Measurements from ENCODE around the gene CES3. TPM values are rescaled to one million over a fixed set of nuclear protein-coding genes. Genes with fewer than 3 reads are reported as not detected.
A peak's percentile ranks its signal among the peaks of the same experiment; 100 is the strongest.

Gene CES3
- total RNA-seq, 1 experiment from 2014 or later: 1.9 TPM

- DNase-seq: no peak
- H3K36me3 ChIP-seq: no peaks in the 10 kb centered on the region
These were observed 40.7 kb downstream of the CES3 start for GRCh38 chr16:67001726-67002125.

DNA sequence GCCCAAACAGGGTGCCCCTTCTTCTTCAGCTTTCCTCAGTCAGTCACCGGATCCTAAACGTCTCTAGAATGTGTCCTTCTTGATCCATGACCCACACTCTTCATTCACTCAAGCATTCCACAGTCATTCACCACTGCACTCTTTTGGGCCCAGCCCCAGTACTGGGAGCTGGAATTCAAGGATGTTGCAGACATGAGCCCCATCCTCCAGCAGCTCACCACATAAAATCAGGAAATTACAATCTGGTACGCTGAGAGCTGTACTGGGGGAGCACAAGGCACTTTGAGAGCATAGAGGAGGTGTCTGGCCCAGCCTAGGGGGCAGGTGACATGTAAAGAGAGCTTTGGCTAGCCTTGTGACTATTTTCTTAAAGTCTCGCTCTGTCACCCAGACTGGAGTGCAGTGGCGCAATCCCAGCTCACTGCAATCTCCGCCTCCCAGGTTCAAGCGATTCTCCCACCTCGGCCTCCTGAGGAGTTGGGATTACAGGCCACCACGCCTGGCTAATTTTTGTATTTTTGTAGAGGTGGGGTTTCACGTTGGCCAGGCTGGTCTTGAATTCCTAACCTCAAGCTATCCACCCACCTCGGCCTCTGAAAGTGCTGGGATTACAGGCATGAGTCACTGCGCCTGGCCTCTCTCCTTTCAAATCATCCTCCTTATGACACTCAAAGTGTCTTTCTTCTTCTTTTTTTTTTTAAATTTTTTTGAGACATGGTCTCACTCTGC is 46.0 kb downstream of the CES3 start:
- H3K4me3 ChIP-seq: no peak overlapping the region
- H3K27me3 ChIP-seq: no peaks in the 10 kb centered on the region
- H3K36me3 ChIP-seq: no peaks in the 10 kb centered on the region
- H3K9me3 ChIP-seq: no peaks in the 10 kb centered on the region
- DNase-seq: no peak

More at GRCh38 chr16:67001726-67002125, 40.7 kb downstream of the CES3 start:
- no peaks in the 10 kb centered on the region for H3K9me3 ChIP-seq
- H3K27me3 ChIP-seq: no peaks in the 10 kb centered on the region
- H3K4me3 ChIP-seq: no peak overlapping the region

- H3K4me3 ChIP-seq: no peak overlapping the region
These were observed 48.1 kb downstream of the CES3 start for GRCh38 chr16:67009158-67009557.

DNA sequence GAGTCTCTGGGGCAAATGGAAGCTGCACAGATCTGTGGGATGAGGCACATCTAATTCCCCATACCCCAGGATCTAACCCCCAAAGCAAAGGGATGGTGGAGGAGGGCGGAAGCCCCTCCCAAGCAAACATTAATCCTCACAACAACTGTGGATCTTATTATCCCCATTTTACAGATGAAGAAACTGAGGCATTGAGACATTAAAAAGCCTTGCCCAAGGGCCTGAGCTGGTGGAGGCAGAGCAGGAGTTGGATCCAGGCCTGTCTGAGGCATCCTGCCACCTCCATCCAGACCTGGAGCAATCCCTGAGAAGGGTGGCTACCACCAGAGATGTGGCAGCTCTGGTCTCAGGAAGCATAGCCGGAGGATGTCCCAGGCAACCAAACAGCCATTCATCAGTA is 50.2 kb downstream of the CES3 start:
- no peaks in the 10 kb centered on the region for H3K27me3 ChIP-seq
- no peaks in the 10 kb centered on the region for H3K9me3 ChIP-seq
- no peak for DNase-seq
- no peaks in the 10 kb centered on the region for H3K36me3 ChIP-seq
- H3K4me3 ChIP-seq: no peak overlapping the region

More at GRCh38 chr16:67009158-67009557, 48.1 kb downstream of the CES3 start:
- Histone ChIP-seq H3K27me3 (no peaks in the 10 kb centered on the region), H3K36me3 (no peaks in the 10 kb centered on the region), H3K9me3 (no peaks in the 10 kb centered on the region)
- DNase-seq: no peak

GRCh38 chr16:67013233-67013822 is 52.3 kb downstream of the CES3 start:
- Histone ChIP-seq H3K27me3 (no peaks in the 10 kb centered on the region), H3K9me3 (no peaks in the 10 kb centered on the region), H3K36me3 (no peaks in the 10 kb centered on the region), H3K4me3 (no peak overlapping the region)
- no peak for DNase-seq

DNA sequence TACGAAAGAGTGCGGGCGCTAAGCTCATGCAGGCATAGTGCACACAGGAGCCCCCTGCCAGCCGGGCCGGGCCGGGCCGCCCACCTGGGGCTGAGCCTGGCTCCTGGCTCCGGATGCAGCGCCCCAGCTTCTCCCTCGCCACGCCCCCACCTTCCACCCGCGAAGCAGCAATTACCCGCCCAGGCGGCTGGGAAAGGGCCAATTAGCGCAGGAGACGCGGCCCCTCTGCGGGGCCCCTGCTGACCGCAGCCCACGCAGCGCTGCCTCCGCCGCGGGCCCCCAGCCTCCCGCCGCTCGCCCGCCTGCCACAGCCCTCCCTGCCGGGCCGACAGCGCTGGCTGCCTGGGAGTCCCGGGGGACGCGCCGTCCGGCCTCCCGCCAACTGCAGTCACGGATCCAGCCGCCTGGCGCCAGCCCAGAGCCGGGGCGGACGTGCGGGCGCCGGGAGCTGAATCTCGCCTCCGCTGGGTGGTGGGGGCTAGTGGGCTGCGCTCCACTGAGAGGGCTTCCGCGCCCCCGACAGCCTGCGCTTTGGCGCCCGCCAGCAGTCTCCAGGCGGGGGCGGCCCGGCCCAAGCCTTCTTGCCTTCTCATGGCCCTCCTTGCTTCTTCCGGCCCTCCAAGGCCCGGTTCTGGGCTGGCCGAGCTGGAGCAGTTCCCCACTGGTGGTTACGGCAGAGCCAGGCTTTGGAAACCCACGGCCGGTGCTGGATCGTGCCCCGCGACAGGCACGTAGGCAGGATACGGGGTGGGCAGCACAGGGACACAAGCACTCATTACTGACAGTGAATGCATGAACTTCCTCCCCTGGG is 53.0 kb downstream of the CES3 start:
- Histone ChIP-seq H3K36me3 (no peaks in the 10 kb centered on the region), H3K9me3 (no peaks in the 10 kb centered on the region), H3K4me3 (no peak overlapping the region; the same call in 1 of the 2 replicates), H3K27me3 (no peaks in the 10 kb centered on the region)
- peak; percentile 63 for DNase-seq

- no peak for DNase-seq
- Histone ChIP-seq H3K36me3 (no peaks in the 10 kb centered on the region), H3K9me3 (no peaks in the 10 kb centered on the region), H3K4me3 (no peak overlapping the region), H3K27me3 (no peaks in the 10 kb centered on the region)
These were observed 53.7 kb downstream of the CES3 start for GRCh38 chr16:67014634-67015312.

DNA sequence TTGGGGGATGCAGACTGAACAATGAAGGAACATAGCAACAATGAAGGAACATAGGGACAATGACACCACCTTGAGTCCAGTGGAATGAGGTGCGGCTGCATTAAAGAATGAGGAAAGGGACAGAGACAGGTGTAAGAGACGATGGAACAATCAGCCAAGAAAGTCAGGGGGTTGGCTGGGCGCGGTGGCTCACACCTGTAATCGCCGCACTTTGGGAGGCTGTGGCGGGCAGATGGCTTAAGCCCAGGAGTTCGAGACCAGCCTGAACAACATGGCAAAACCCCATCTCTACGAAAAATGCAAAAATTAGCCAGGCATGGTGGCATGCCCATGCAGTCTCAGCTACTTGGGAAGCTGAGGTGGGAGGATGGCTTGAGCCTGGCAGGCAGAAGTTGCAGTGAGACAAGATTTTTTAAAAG is 54.3 kb downstream of the CES3 start:
- Histone ChIP-seq H3K36me3 (no peaks in the 10 kb centered on the region), H3K27me3 (no peaks in the 10 kb centered on the region), H3K4me3 (no peak overlapping the region), H3K9me3 (no peaks in the 10 kb centered on the region)
- no peak for DNase-seq

GRCh38 chr16:67016143-67016542 is 55.1 kb downstream of the CES3 start:
- Histone ChIP-seq H3K27me3 (no peaks in the 10 kb centered on the region), H3K9me3 (no peaks in the 10 kb centered on the region), H3K4me3 (no peak overlapping the region), H3K36me3 (no peaks in the 10 kb centered on the region)
- DNase-seq: no peak

GRCh38 chr16:67016681-67017420 is 55.8 kb downstream of the CES3 start:
- no peaks in the 10 kb centered on the region for H3K36me3 ChIP-seq
- H3K4me3 ChIP-seq: no peak overlapping the region
- no peaks in the 10 kb centered on the region for H3K27me3 ChIP-seq
- no peak for DNase-seq
- H3K9me3 ChIP-seq: no peaks in the 10 kb centered on the region

DNA sequence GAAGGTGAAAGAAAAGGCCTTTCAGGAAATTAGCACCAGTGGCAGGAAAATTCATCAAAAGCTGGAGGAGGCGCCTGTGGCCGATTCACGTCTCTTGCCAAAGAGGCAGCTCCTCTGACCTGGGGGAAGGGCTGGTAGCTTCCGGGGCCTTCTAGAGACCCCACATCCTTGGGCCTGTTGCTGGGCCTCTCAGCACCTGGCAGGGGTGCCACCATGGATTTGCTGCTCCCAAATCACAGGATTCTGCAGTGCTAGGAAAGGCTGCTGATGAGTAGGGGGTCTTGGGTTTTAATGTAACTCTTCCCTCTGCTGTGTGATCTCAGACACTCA is 56.3 kb downstream of the CES3 start:
- H3K36me3 ChIP-seq: no peaks in the 10 kb centered on the region
- H3K4me3 ChIP-seq: no peak overlapping the region
- no peaks in the 10 kb centered on the region for H3K27me3 ChIP-seq
- DNase-seq: no peak
- H3K9me3 ChIP-seq: no peaks in the 10 kb centered on the region

DNA sequence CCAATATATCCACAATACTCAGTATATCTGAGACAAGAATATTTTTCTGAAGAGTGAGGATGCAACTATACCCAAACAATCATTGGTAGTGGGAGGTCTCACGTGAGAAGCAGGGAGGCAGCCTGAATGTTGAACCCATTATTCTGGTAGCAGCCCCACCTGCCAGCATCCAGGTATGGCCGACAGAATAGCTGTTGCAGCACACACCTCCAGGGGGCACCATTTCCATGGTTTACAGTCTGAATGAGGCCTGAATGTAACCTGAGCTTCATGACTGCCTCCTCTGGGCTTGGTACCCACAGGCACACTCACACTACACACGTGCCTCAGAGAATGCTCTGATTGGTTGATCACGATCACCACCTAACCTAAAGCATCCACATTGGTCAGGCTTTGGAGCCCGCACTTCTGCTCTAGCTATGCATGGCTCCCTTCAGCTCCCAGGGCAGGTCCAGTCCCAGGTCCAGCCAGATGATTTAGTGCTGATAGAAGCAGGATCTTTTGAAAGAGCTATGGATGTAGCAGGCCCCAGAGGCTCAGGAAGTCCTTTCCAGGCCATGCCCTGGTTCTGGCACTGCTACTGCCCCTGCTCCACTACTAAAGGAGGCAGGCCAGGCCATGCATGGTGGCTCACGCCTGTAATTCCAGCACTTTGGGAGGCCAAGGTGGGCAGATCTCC is 56.9 kb downstream of the CES3 start:
- DNase-seq: peak; percentile 75
- no peaks in the 10 kb centered on the region for H3K9me3 ChIP-seq
- H3K27me3 ChIP-seq: no peaks in the 10 kb centered on the region
- H3K36me3 ChIP-seq: no peaks in the 10 kb centered on the region
- H3K4me3 ChIP-seq: no peak overlapping the region

DNA sequence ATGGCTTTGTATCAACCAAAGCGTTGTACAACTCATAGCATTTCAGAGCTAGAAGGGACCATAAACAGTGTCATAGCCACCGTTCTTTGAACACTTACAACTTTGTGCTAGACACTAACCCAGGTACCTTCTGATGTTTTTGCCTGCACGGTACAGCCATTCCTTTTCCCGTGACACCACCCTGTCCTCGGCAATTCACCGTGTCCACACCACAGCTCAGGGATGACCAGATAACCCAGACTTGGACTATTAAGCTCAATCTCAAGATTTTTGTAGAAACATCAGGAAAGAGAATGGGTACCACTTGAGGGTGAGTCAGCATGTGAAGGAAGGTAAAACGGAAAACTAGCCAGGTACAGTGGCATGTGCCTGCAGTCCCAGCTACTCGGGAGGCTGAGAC is 58.1 kb downstream of the CES3 start:
- DNase-seq: no peak
- H3K27me3 ChIP-seq: no peaks in the 10 kb centered on the region
- H3K36me3 ChIP-seq: no peaks in the 10 kb centered on the region
- no peaks in the 10 kb centered on the region for H3K9me3 ChIP-seq
- H3K4me3 ChIP-seq: no peak overlapping the region

DNA sequence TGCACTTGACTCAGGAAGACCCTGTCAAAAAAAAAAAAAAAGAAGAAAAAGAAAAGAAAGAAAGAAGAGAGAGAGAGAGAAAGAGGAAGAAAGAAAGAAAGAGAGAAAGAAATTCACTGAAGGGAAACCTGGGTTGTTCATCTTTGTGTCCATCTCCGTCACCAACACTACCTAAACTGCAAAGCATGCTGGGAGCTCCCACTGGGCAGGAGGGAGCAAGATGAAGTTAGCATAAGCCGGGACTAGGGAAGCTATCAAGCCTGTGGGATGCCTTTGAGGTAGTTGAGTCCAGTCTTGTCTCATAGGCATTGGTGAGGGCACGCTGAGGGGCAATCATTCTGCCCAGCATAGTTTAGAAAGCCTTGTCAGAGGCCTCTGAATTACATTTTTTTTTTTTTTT is 60.3 kb downstream of the CES3 start:
- DNase-seq: no peak
- Histone ChIP-seq H3K27me3 (no peaks in the 10 kb centered on the region), H3K9me3 (no peaks in the 10 kb centered on the region), H3K36me3 (no peaks in the 10 kb centered on the region), H3K4me3 (no peak overlapping the region)

DNA sequence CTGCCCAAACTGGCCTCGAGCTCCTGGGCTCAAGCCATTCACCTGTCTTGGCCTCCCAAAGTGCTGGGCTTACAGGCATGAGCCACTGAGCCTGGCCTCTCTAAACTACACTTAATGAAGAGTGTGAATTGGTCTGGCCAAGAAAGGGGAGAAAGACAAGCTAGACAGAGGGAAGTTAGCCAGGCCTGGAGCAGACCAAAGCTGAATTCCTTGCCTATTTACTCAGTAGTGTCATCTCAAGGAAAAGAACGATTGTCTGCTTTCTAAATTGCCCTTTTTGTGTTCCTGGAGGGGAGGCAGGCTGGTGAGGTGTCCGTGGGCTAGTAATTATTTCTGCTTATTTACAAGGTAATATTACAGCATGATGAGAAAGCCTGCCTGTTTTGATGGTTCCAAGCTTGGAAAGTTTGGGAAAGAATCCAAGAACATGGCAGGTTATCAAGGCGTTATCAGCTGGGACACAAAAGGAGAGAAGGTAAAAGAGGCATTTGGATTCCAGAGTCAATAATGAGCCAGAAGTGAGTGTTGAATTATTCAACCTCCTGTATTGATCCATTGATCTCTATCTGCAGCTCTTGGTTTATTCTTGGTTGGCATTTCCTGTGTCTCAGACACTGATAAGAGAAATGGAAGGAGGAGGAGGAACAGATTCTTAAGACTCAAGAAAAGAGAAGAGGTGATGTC is 61.6 kb downstream of the CES3 start:
- Histone ChIP-seq H3K27me3 (no peaks in the 10 kb centered on the region), H3K36me3 (no peaks in the 10 kb centered on the region), H3K4me3 (no peak overlapping the region), H3K9me3 (no peaks in the 10 kb centered on the region)
- DNase-seq: no peak

DNA sequence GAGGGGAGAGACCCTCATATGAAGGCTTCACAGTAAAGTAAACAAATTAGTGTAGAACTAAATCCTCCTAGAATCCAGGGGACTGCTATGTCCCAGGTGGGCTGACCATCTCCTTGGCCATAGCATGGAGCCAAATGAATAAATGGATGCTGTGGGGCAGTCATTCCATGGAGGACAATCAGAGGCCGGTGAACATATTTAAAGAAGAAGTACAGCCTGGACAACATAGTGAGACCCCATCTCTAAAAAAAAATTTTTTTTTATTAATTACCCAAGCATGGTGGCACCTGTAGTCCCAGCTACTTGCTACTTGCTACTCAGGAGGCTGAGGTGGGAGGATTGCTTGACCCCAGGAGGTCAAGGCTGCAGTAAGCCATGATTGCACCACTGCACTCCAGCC is 62.6 kb downstream of the CES3 start:
- Histone ChIP-seq H3K36me3 (no peaks in the 10 kb centered on the region), H3K27me3 (no peaks in the 10 kb centered on the region), H3K4me3 (no peak overlapping the region), H3K9me3 (no peaks in the 10 kb centered on the region)
- no peak for DNase-seq

All from MG63 (cell line).